Measurements from ENCODE around the gene KCNMA1. TPM values are rescaled to one million over a fixed set of nuclear protein-coding genes. Genes with fewer than 3 reads are reported as not detected.

Gene KCNMA1
- polyA plus RNA-seq, 1 donor from 2014 or later: 60.8 TPM

DNA sequence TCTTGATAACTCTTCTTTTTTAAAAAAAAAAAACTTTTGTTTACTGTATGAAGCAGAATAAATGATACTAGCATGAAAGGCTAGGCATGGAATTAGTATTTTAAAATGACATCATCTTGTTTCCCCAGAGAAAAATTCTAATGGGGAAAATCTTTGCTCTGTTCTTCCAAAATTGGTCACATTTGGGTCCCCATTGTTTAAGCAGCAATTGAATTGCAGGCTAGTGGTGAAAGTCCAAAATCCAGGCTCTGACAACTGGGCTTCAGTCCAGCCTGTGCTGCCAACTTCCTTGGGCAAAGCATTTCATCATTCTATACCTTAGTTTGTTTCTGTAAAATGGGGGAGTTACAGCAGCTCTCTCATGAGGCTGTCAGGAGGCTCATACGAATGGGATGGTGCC lies 726.4 kb downstream of the KCNMA1 start:
- peaks cover 6% of the 10 kb centered on the region for H3K36me3 ChIP-seq (ENCODE audit: insufficient read depth, low read length)
- H4K20me1 ChIP-seq (ENCODE audit: insufficient read depth): no peaks in the 10 kb centered on the region
- H3K27ac ChIP-seq (ENCODE audit: low read length): no peak overlapping the region
- no peaks in the 10 kb centered on the region for H3K79me2 ChIP-seq (replicated peaks; ENCODE audit: insufficient read depth, low read length)
- no peak overlapping the region for H3K4me3 ChIP-seq (ENCODE audit: low read length)
- H3K9me3 ChIP-seq (ENCODE audit: low read length): no peaks in the 10 kb centered on the region
- TF ChIP-seq SMC3 (conservative IDR thresholded peaks at IDR 0.05; ENCODE audit: poor library complexity) (no peak), TAF1 (IDR thresholded peaks at IDR 0.05; ENCODE audit: low read depth) (no peak), EZH2 (IDR thresholded peaks at IDR 0.05; ENCODE audit: borderline replicate concordance, insufficient read depth, low read length, poor library complexity, severe bottlenecking) (no peak), RAD21 (conservative IDR thresholded peaks at IDR 0.05) (no peak), MXI1 (conservative IDR thresholded peaks at IDR 0.05; ENCODE audit: poor library complexity, severe bottlenecking) (no peak), EP300 (conservative IDR thresholded peaks at IDR 0.05; ENCODE audit: poor library complexity, severe bottlenecking) (no peak), POLR2AphosphoS5 (IDR thresholded peaks at IDR 0.05) (no peak)
- TF ChIP-seq, protein P1, sequence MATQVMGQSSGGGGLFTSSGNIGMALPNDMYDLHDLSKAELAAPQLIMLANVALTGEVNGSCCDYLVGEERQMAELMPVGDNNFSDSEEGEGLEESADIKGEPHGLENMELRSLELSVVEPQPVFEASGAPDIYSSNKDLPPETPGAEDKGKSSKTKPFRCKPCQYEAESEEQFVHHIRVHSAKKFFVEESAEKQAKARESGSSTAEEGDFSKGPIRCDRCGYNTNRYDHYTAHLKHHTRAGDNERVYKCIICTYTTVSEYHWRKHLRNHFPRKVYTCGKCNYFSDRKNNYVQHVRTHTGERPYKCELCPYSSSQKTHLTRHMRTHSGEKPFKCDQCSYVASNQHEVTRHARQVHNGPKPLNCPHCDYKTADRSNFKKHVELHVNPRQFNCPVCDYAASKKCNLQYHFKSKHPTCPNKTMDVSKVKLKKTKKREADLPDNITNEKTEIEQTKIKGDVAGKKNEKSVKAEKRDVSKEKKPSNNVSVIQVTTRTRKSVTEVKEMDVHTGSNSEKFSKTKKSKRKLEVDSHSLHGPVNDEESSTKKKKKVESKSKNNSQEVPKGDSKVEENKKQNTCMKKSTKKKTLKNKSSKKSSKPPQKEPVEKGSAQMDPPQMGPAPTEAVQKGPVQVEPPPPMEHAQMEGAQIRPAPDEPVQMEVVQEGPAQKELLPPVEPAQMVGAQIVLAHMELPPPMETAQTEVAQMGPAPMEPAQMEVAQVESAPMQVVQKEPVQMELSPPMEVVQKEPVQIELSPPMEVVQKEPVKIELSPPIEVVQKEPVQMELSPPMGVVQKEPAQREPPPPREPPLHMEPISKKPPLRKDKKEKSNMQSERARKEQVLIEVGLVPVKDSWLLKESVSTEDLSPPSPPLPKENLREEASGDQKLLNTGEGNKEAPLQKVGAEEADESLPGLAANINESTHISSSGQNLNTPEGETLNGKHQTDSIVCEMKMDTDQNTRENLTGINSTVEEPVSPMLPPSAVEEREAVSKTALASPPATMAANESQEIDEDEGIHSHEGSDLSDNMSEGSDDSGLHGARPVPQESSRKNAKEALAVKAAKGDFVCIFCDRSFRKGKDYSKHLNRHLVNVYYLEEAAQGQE (IDR thresholded peaks at IDR 0.05; ENCODE audit: borderline replicate concordance): no peak
- TF ChIP-seq, protein P2, sequence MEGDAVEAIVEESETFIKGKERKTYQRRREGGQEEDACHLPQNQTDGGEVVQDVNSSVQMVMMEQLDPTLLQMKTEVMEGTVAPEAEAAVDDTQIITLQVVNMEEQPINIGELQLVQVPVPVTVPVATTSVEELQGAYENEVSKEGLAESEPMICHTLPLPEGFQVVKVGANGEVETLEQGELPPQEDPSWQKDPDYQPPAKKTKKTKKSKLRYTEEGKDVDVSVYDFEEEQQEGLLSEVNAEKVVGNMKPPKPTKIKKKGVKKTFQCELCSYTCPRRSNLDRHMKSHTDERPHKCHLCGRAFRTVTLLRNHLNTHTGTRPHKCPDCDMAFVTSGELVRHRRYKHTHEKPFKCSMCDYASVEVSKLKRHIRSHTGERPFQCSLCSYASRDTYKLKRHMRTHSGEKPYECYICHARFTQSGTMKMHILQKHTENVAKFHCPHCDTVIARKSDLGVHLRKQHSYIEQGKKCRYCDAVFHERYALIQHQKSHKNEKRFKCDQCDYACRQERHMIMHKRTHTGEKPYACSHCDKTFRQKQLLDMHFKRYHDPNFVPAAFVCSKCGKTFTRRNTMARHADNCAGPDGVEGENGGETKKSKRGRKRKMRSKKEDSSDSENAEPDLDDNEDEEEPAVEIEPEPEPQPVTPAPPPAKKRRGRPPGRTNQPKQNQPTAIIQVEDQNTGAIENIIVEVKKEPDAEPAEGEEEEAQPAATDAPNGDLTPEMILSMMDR (IDR thresholded peaks at IDR 0.05; ENCODE audit: poor library complexity, severe bottlenecking): no peak
- H3K9me2 ChIP-seq (ENCODE audit: insufficient read depth, low read length): no peaks in the 10 kb centered on the region
- no peak overlapping the region for H2AFZ ChIP-seq (ENCODE audit: low read depth, low read length)
- no peak overlapping the region for H3K4me2 ChIP-seq (ENCODE audit: low read length)
- no peak overlapping the region for H3K9ac ChIP-seq (ENCODE audit: low read length)
- H3F3A ChIP-seq (ENCODE audit: insufficient read depth, low read length, poor library complexity, severe bottlenecking): no peaks in the 10 kb centered on the region
- H3K27me3 ChIP-seq (ENCODE audit: insufficient read depth, low read depth, low read length): no peaks in the 10 kb centered on the region

DNA sequence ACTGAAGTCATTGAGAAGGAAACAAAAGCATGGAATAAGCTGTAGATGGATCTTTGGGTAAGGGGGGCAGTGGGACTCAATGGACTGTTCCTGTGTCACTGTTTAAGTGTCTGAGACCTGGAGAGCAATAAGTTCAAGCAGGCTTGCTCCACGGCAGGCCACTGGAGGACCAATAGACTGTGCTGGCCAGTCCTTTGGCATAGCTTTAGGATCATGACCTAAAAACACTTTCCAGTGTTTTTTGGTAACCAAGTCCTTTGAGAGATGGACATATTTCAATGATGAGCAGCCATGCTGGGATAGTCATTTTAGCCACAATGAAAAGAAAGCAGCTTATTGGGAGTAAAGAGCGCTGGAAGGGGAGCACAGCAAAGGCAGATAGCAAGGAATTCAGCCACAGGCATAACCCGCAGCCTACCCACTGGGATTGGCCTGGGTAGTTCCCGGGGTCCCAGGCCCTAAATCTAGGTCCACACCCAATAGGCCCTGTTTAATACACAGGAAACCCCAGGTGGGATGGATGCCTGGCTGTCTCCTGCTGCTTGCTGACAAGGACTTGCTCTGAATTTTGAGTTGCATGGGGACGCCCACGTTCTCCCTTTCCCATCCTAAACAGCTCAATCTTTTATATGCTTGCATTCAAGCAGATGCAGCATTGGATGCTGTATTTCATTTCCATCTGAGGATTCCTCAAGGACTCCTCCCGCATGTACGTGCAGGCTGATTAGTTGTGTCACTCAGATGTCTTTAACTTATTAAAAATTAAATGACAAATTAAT lies 727.2 kb downstream of the KCNMA1 start:
- Histone ChIP-seq H2AFZ (ENCODE audit: low read depth, low read length) (no peak overlapping the region), H3K4me3 (ENCODE audit: low read length) (no peak overlapping the region), H3K27ac (ENCODE audit: low read length) (no peak overlapping the region), H3F3A (ENCODE audit: insufficient read depth, low read length, poor library complexity, severe bottlenecking) (no peaks in the 10 kb centered on the region), H3K9ac (ENCODE audit: low read length) (no peak overlapping the region), H3K4me2 (ENCODE audit: low read length) (no peak overlapping the region), H4K20me1 (ENCODE audit: insufficient read depth) (no peaks in the 10 kb centered on the region), H3K36me3 (ENCODE audit: insufficient read depth, low read length) (peaks cover 6% of the 10 kb centered on the region), H3K9me2 (ENCODE audit: insufficient read depth, low read length) (no peaks in the 10 kb centered on the region), H3K79me2 (replicated peaks; ENCODE audit: insufficient read depth, low read length) (no peaks in the 10 kb centered on the region), H3K9me3 (ENCODE audit: low read length) (no peaks in the 10 kb centered on the region), H3K27me3 (ENCODE audit: insufficient read depth, low read depth, low read length) (no peaks in the 10 kb centered on the region)
- TF ChIP-seq EP300 (conservative IDR thresholded peaks at IDR 0.05; ENCODE audit: poor library complexity, severe bottlenecking) (no peak), TAF1 (IDR thresholded peaks at IDR 0.05; ENCODE audit: low read depth) (no peak), EZH2 (IDR thresholded peaks at IDR 0.05; ENCODE audit: borderline replicate concordance, insufficient read depth, low read length, poor library complexity, severe bottlenecking) (no peak)

All from neural cell (in vitro differentiated cells).